Astrocyte of the spinal cord (primary cell): ENCODE measurements around the gene BCAS3.

ENCODE experiments used
- DNase-seq: peaks from one replicate; pipeline ENCODE4 v3.0.0; 2011; ENCODE audit warnings: low read depth, low spot score
- H3K4me3 ChIP-seq: 2 replicates; pipeline ENCODE4 v1.5.1; 2011; ENCODE audit warnings: low read depth, mild to moderate bottlenecking, low read length, moderate library complexity
- CTCF ChIP-seq: IDR thresholded peaks from 2 replicates; pipeline ENCODE4 v1.5.1; 2012; ENCODE audit warnings: low read depth, mild to moderate bottlenecking, low read length, inconsistent platforms
- in situ Hi-C: cut with HindIII; loops from 2 replicates; pipeline ENCODE4 v1.10.0; 2017; ENCODE audit warnings: low sequenced_read_pairs

BCAS3 gene

DNA sequence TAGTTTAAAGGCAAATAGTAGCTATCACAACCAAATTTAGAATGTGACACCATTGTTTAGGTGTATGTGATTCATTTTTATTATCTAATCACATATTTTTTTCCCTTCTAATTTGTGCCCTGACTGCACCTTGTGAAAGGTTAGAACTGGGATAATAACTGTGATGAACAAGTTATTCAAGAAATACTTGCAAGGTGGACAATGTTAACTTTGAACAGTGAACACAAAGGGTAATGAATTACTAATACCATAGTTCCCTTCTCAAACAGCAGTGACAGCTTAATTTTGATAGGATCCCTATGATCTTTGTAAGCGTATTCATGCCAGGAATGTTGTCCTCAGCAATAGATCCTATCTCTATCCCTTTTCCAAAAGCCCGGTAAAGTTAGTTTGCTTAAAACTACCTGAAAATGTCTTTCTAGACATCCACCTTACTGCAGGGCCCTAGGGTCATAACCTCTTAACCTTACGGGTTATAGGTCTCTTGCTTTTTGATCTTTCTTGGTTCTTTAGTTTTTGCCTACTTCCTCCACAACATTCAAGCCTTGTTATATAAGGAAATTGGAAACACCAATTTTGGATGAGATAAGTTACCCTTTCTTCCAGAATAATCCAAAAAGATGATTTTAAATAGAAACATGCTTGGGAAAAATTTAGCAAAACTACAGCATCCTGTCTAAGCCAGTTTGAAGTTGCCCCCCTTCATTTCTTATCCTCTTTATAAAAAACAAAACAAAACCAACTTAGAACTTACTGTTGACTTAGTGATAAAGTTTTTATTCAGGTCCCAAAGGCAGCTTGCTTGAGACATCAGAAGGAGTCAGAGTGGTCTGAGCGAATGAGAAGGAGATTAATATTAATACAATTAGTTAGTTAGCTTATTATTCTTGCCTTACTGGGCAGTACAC, 522.0 kb downstream of the BCAS3 start:
- in situ Hi-C loops: no loop called here
- no peak for DNase-seq
- H3K4me3 ChIP-seq: no peak overlapping the region
- TF ChIP-seq CTCF: no peak

GRCh38 chr17:61200339-61200715, 522.7 kb downstream of the BCAS3 start:
- no peak overlapping the region for H3K4me3 ChIP-seq
- in situ Hi-C loops: no loop called here
- TF ChIP-seq CTCF: no peak
- no peak for DNase-seq

DNA sequence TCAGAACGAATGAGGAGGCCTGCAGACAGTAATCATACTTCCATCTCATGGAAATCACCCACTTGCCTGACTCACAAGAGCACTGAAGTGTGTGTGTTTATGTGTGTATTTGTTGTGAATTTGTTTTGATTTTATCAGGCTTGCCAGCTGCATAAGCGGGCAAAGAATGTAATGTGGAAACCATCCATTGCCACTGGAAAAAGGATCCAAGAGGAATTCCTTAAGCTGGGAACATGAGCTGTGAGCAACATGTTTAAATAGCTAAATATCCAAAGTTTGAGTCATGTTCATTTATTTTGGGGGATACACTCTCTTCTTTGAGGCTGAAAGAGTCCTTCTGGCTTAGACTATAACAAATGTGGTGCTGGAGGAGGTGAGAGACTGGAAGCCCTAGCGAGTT, 523.6 kb downstream of the BCAS3 start:
- no peak for TF ChIP-seq CTCF
- DNase-seq: peak; percentile 89
- in situ Hi-C loops: no loop called here
- H3K4me3 ChIP-seq: no peak overlapping the region

GRCh38 chr17:61202564-61202963, 524.9 kb downstream of the BCAS3 start:
- TF ChIP-seq CTCF: no peak
- peak; percentile 22 for DNase-seq
- in situ Hi-C loops: no loop called here
- no peak overlapping the region for H3K4me3 ChIP-seq

DNA sequence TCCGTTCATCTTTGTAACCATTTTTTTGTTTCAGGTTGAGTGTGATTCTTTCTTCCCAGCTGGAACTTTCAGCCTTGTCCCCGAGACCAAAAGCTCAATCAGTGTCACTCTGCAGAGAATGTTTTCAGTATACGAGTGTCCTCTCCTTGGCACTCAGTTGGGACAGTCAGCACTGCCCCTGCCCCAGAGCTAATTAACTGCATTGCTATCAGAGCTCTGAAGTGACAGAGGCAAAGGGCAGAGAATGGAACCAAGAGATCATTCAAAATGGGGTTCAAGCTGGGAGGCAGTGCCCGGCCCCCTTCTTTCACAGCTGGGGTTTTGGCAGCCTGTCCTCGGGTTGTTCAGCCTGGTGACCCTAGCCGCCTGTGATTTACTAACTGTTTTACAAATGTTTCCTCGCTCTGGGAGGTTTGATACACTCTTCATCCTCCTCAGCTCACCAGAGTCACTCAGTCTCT, 526.0 kb downstream of the BCAS3 start:
- no peak for TF ChIP-seq CTCF
- H3K4me3 ChIP-seq: no peak overlapping the region
- DNase-seq: no peak
- in situ Hi-C loops: no loop called here

DNA sequence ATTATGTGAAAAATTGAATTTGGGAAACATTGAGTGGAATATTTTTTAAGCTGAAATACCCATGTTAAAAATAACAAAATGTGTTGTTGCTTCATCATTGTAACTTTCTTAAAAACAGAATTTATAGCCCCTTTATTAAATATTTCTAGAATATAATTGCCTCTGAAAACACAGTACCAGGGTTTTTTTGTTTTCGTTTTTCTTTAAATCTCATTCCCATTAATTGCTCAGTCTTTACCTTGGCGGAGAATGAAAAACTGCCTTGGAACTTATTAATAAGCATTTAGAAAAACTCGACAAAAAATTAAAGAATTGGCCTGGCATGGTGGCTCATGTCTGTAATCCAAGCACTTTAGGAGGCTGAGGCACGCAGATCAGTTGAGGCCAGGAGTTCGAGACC, 526.8 kb downstream of the BCAS3 start:
- TF ChIP-seq CTCF: no peak
- no peak overlapping the region for H3K4me3 ChIP-seq
- in situ Hi-C loops: no loop called here
- no peak for DNase-seq
